Measurements from ENCODE around the gene PTK7. TPM values are rescaled to one million over a fixed set of nuclear protein-coding genes. Genes with fewer than 3 reads are reported as not detected.
"Not testable (repeated sequence)": the region's sequence is repeated elsewhere in the genome, so short reads cannot be mapped to it uniquely, and the experiment has no call there.

Gene PTK7
- total RNA-seq, 1 experiment from 2014 or later = 66.0 TPM

- peaks cover 72% of the 10 kb centered on the region for H3K36me3 Mint-ChIP-seq (ENCODE audit: insufficient read depth, unreplicated experiment)
Observed at GRCh38 chr6:43037197-43037596, 38.9 kb upstream of the PTK7 start.

GRCh38 chr6:43037706-43038105, 38.4 kb upstream of the PTK7 start:
- Mint-ChIP-seq H3K36me3 (ENCODE audit: insufficient read depth, unreplicated experiment) (peaks cover 67% of the 10 kb centered on the region), H3K27me3 (ENCODE audit: unreplicated experiment) (no peaks in the 10 kb centered on the region), H3K9me3 (ENCODE audit: low read depth, unreplicated experiment) (no peaks in the 10 kb centered on the region), H3K27ac (ENCODE audit: unreplicated experiment) (no peak overlapping the region), H3K4me3 (ENCODE audit: low read depth, unreplicated experiment) (no peak overlapping the region), H3K4me1 (ENCODE audit: low read depth, unreplicated experiment) (no peaks in the 10 kb centered on the region)
- no peak for DNase-seq
- intact Hi-C loops (cut with micrococcal nuclease; ENCODE audit: unreplicated experiment) = no loop called here
- BruUV-seq (replicated peaks) = TSS peak; percentile 11
- CTCF ChIA-PET = interaction anchor here (1.0 to 1.8 kb wide), 2 partner anchors 22 to 106 kb away, joined by 3 to 4 read pairs; partner anchors contain the start of genes KLC4 and MRPL2
- no peak for TF ChIP-seq CTCF (IDR thresholded peaks at IDR 0.05; ENCODE audit: unreplicated experiment)

More at GRCh38 chr6:43037197-43037596, 38.9 kb upstream of the PTK7 start:
- Mint-ChIP-seq H3K27me3 (ENCODE audit: unreplicated experiment) (no peaks in the 10 kb centered on the region), H3K4me3 (ENCODE audit: low read depth, unreplicated experiment) (no peak overlapping the region), H3K4me1 (ENCODE audit: low read depth, unreplicated experiment) (no peaks in the 10 kb centered on the region), H3K9me3 (ENCODE audit: low read depth, unreplicated experiment) (no peaks in the 10 kb centered on the region), H3K27ac (ENCODE audit: unreplicated experiment) (no peak overlapping the region)
- no TSS peak for BruUV-seq (replicated peaks)
- no peak for DNase-seq
- intact Hi-C loops (cut with micrococcal nuclease; ENCODE audit: unreplicated experiment) = no loop called here
- CTCF ChIA-PET = interaction anchor here (1.0 to 1.8 kb wide), 2 partner anchors 22 to 107 kb away, joined by 3 to 4 read pairs; partner anchors contain the start of genes KLC4 and MRPL2
- no peak for TF ChIP-seq CTCF (IDR thresholded peaks at IDR 0.05; ENCODE audit: unreplicated experiment)

- no peak overlapping the region for H3K27ac Mint-ChIP-seq (ENCODE audit: unreplicated experiment)
- no peak for DNase-seq
- H3K9me3 Mint-ChIP-seq (ENCODE audit: low read depth, unreplicated experiment) = no peaks in the 10 kb centered on the region
- H3K4me3 Mint-ChIP-seq (ENCODE audit: low read depth, unreplicated experiment) = no peak overlapping the region
- TF ChIP-seq CTCF (IDR thresholded peaks at IDR 0.05; ENCODE audit: unreplicated experiment) = no peak
- CTCF ChIA-PET = interaction anchor here (1.8 kb wide), 1 partner anchor 105 kb away, joined by 4 read pairs; no protein-coding TSS in a partner anchor
- peaks cover 57% of the 10 kb centered on the region for H3K36me3 Mint-ChIP-seq (ENCODE audit: insufficient read depth, unreplicated experiment)
- no peaks in the 10 kb centered on the region for H3K27me3 Mint-ChIP-seq (ENCODE audit: unreplicated experiment)
- H3K4me1 Mint-ChIP-seq (ENCODE audit: low read depth, unreplicated experiment) = no peaks in the 10 kb centered on the region
- intact Hi-C loops (cut with micrococcal nuclease; ENCODE audit: unreplicated experiment) = no loop called here
- BruUV-seq (replicated peaks) = no TSS peak
Observed at GRCh38 chr6:43038727-43039126, 37.4 kb upstream of the PTK7 start.

- no peaks in the 10 kb centered on the region for H3K27me3 Mint-ChIP-seq (ENCODE audit: unreplicated experiment)
- H3K4me3 Mint-ChIP-seq (ENCODE audit: low read depth, unreplicated experiment) = no peak overlapping the region
- no peak overlapping the region for H3K27ac Mint-ChIP-seq (ENCODE audit: unreplicated experiment)
- no peaks in the 10 kb centered on the region for H3K4me1 Mint-ChIP-seq (ENCODE audit: low read depth, unreplicated experiment)
- CTCF ChIA-PET = no interaction called here
- BruUV-seq (replicated peaks) = no TSS peak
- peaks cover 48% of the 10 kb centered on the region for H3K36me3 Mint-ChIP-seq (ENCODE audit: insufficient read depth, unreplicated experiment)
- no peak for TF ChIP-seq CTCF (IDR thresholded peaks at IDR 0.05; ENCODE audit: unreplicated experiment)
- no peak for DNase-seq
- no peaks in the 10 kb centered on the region for H3K9me3 Mint-ChIP-seq (ENCODE audit: low read depth, unreplicated experiment)
- intact Hi-C loops (cut with micrococcal nuclease; ENCODE audit: unreplicated experiment) = no loop called here
Observed at GRCh38 chr6:43040542-43041257, 35.4 kb upstream of the PTK7 start.

GRCh38 chr6:43041475-43041874, 34.6 kb upstream of the PTK7 start:
- H3K27me3 Mint-ChIP-seq (ENCODE audit: unreplicated experiment); intact Hi-C loops (cut with micrococcal nuclease; ENCODE audit: unreplicated experiment); H3K4me1 Mint-ChIP-seq (ENCODE audit: low read depth, unreplicated experiment); BruUV-seq (replicated peaks); H3K9me3 Mint-ChIP-seq (ENCODE audit: low read depth, unreplicated experiment); H3K4me3 Mint-ChIP-seq (ENCODE audit: low read depth, unreplicated experiment); H3K27ac Mint-ChIP-seq (ENCODE audit: unreplicated experiment); DNase-seq: not testable (repeated sequence)
- CTCF ChIA-PET = interaction anchor here (0.7 kb wide), 1 partner anchor 77 kb away, joined by 6 read pairs; no protein-coding TSS in a partner anchor
- peaks cover 51% of the 10 kb centered on the region for H3K36me3 Mint-ChIP-seq (ENCODE audit: insufficient read depth, unreplicated experiment)

Data from Calu3 (cell line).